Measurements from ENCODE around the gene CSMD2.

The CSMD2 gene

DNA sequence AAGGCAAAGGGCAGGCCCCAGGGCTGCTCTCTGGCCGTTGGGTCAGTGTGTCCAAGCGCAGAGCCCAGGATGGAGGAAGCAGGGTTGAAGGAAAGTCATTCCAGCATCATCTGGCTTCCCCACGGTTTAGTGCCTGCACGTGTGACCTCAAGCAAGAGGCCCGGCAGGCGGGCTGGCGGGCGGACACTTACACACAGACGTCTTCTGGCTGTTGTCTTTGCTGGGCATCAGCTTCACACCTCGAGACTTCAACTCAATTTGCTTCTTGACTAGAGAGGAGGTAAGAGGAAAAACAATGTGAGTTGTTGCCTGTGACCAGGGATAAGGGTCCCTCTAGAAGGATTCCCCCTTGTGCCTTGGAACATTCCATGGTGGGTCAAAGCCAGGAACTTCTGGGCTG lies 339.5 kb downstream of the CSMD2 start:
- Mint-ChIP-seq H3K4me3 (no peak overlapping the region), H3K36me3 (ENCODE audit: insufficient read depth) (no peaks in the 10 kb centered on the region), H3K27ac (ENCODE audit: low read depth) (no peak overlapping the region), H3K4me1 (no peaks in the 10 kb centered on the region), H3K27me3 (peaks cover 80% of the 10 kb centered on the region), H3K9me3 (no peaks in the 10 kb centered on the region)
- DNase-seq (ENCODE audit: low spot score in 2 of 2) (no peak), ATAC-seq (replicated peaks; ENCODE audit: extremely low read depth, poor library complexity, severe bottlenecking) (no peak)

DNA sequence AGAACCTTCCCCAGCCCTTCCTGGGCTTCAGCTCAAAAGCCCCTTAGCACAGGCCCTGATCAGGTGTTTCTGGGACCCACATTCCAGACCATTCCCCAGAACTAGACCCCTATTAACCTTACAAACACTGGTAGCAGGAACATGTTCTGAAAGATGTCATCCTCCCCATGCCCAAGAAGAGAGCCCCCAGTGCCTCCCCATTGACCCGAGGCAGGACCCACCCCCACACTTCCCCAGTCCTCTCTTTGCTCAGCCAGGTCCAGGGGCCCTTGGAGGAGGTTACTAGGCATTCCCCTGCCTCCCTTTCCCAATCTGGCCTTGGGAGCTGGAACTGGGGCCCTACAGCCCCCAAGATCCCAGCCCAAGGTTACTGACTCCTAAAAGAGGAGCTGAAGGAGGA lies 340.1 kb downstream of the CSMD2 start:
- ATAC-seq (replicated peaks; ENCODE audit: extremely low read depth, poor library complexity, severe bottlenecking) (no peak), DNase-seq (ENCODE audit: low spot score in 2 of 2) (no peak)
- Mint-ChIP-seq H3K9me3 (no peaks in the 10 kb centered on the region), H3K36me3 (ENCODE audit: insufficient read depth) (no peaks in the 10 kb centered on the region), H3K4me3 (no peak overlapping the region), H3K27ac (ENCODE audit: low read depth) (no peak overlapping the region), H3K27me3 (peaks cover 83% of the 10 kb centered on the region), H3K4me1 (no peaks in the 10 kb centered on the region)

DNA sequence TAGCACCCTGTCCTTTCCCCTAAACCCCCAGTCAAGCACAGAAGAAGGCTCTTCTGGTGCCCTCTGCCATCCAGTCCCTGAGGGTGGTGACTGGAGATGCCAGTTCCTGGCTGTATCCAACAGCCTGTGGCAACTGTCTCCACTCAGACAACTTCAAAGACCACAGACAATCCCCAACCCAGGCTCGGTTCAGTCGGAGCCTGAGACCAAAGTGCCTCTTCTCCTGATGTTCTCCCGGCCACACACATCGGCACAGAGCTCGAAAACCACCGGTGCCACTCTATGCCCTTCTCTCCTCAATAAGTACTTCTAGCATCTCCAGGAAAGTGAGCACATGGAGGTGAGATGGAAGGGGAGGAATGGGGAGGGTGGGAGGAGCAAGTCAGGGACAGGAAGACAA lies 340.7 kb downstream of the CSMD2 start:
- no peak overlapping the region for H3K27ac Mint-ChIP-seq (ENCODE audit: low read depth)
- H3K36me3 Mint-ChIP-seq (ENCODE audit: insufficient read depth), result no peaks in the 10 kb centered on the region
- DNase-seq (ENCODE audit: low spot score in 2 of 2) (no peak), ATAC-seq (replicated peaks; ENCODE audit: extremely low read depth, poor library complexity, severe bottlenecking) (no peak)
- no peaks in the 10 kb centered on the region for H3K4me1 Mint-ChIP-seq
- H3K4me3 Mint-ChIP-seq, result no peak overlapping the region
- H3K27me3 Mint-ChIP-seq, result peaks cover 81% of the 10 kb centered on the region
- no peaks in the 10 kb centered on the region for H3K9me3 Mint-ChIP-seq

DNA sequence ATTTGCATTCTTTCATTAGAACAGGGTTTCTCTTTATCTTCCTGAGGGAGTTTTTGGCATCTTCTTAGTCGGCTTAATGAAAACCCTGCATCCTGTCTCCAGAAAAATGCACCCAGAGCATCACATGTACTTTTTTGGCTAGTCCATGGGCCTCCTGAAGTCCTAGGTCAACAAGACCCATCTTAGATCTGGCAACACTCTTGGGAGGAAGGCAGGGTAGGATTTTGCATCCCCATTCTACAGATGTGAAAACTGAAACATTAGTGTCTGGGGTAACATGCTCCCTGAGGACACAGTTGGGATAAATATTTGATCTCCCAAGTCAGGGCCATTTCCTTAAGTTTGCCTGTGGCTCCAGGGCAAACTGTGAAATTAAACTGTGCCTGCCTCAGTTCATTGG lies 341.2 kb downstream of the CSMD2 start:
- Mint-ChIP-seq H3K36me3 (ENCODE audit: insufficient read depth) (no peaks in the 10 kb centered on the region), H3K27ac (ENCODE audit: low read depth) (no peak overlapping the region), H3K4me1 (no peaks in the 10 kb centered on the region), H3K27me3 (peaks cover 76% of the 10 kb centered on the region), H3K4me3 (no peak overlapping the region), H3K9me3 (no peaks in the 10 kb centered on the region)
- ATAC-seq (replicated peaks; ENCODE audit: extremely low read depth, poor library complexity, severe bottlenecking) (no peak), DNase-seq (ENCODE audit: low spot score in 2 of 2) (no peak)

DNA sequence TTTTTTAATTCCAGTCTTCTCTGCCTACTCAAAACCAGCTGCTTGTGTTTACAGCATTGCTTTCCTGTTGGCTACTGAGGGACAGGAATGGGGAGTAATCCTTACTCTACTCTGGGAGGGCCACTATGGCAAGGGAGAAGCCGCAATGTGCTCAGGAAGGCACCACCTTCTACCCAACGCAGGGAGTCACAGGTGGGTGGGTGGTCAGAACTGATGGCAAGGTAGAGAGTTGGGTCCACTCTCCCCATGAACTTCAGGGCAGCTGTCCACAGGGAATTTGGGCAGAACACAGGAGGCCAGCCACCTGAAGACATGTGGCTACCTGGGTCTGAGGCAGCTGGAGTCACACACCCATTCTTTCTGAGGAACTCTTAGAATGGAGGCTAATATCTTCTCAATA lies 341.6 kb downstream of the CSMD2 start:
- H3K36me3 Mint-ChIP-seq (ENCODE audit: insufficient read depth), result no peaks in the 10 kb centered on the region
- peaks cover 72% of the 10 kb centered on the region for H3K27me3 Mint-ChIP-seq
- H3K4me1 Mint-ChIP-seq, result no peaks in the 10 kb centered on the region
- ATAC-seq (replicated peaks; ENCODE audit: extremely low read depth, poor library complexity, severe bottlenecking) (no peak), DNase-seq (ENCODE audit: low spot score in 2 of 2) (no peak)
- no peaks in the 10 kb centered on the region for H3K9me3 Mint-ChIP-seq
- H3K27ac Mint-ChIP-seq (ENCODE audit: low read depth), result no peak overlapping the region
- H3K4me3 Mint-ChIP-seq, result no peak overlapping the region

DNA sequence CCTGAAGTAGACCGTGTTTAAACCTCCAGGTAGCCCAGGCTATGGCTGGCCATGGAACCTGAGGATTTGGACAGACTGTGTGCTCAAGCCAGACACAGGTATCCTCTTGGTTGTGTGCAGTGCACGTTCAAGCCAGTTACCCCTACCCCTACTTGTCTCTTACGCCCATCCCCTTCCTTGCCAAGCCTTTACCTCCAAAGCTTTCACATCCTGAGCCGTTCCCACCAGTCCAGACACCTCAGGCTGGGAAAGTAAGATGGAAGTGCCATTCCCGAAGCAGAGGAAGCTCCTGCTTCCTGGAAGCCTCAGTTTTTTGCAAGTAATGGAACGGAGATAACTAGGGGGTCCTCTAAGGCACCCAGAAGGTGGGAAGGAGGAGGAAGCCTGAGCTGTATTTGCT lies 342.6 kb downstream of the CSMD2 start:
- no peaks in the 10 kb centered on the region for H3K36me3 Mint-ChIP-seq (ENCODE audit: insufficient read depth)
- no peak overlapping the region for H3K4me3 Mint-ChIP-seq
- H3K9me3 Mint-ChIP-seq, result no peaks in the 10 kb centered on the region
- H3K27me3 Mint-ChIP-seq, result peaks cover 64% of the 10 kb centered on the region
- no peak overlapping the region for H3K27ac Mint-ChIP-seq (ENCODE audit: low read depth)
- DNase-seq (ENCODE audit: low spot score in 2 of 2) (no peak), ATAC-seq (replicated peaks; ENCODE audit: extremely low read depth, poor library complexity, severe bottlenecking) (no peak)
- H3K4me1 Mint-ChIP-seq, result no peaks in the 10 kb centered on the region

DNA sequence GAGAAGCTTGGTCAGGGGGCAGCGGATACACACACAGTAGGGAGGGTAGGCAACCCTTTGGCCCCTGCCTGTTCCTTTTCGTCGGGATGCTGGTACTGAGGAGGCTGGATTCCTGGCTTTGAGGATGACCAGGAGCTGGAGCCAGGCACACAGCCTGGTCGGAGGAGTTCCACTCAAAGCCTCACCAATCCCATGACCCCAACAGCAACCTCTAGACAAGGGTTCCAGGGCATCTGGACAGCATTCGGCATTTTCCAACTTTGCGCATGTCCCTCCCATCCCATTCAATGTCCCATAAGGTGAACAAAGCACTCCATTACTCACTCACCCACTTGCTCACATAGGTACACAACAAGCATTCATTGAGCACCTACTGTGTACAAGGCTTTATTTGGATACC lies 343.7 kb downstream of the CSMD2 start:
- H3K27ac Mint-ChIP-seq (ENCODE audit: low read depth), result no peak overlapping the region
- no peak for ATAC-seq (replicated peaks; ENCODE audit: extremely low read depth, poor library complexity, severe bottlenecking)
- peaks cover 54% of the 10 kb centered on the region for H3K27me3 Mint-ChIP-seq

DNA sequence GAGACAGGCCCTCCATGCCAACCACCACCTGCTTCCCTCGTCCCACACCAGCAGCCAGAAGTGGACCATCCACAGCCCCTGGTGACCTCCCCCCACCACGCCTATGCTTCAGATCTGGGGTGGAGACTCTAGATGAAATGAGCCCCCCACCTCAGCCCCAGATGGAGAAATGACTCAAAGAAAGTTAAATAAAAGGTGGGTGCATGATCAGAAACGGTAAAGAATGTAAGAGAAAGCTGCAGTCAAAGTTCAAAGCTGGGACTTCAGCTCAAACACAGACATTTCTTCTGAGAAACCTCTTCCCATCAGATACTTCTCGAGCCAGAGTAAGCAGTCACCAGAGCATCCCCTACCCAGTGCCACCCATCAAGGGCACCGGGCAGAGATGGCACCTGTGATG lies 344.2 kb downstream of the CSMD2 start:
- Mint-ChIP-seq H3K27ac (ENCODE audit: low read depth) (no peak overlapping the region), H3K4me3 (no peak overlapping the region), H3K9me3 (no peaks in the 10 kb centered on the region), H3K36me3 (ENCODE audit: insufficient read depth) (no peaks in the 10 kb centered on the region), H3K27me3 (peaks cover 52% of the 10 kb centered on the region), H3K4me1 (no peaks in the 10 kb centered on the region)
- ATAC-seq (replicated peaks; ENCODE audit: extremely low read depth, poor library complexity, severe bottlenecking), result no peak
- no peak for DNase-seq (ENCODE audit: low spot score in 2 of 2)

More for the DNA sequence above, 343.7 kb downstream of the CSMD2 start:
- no peaks in the 10 kb centered on the region for H3K4me1 Mint-ChIP-seq
- no peaks in the 10 kb centered on the region for H3K36me3 Mint-ChIP-seq (ENCODE audit: insufficient read depth)
- H3K4me3 Mint-ChIP-seq, result no peak overlapping the region
- DNase-seq (ENCODE audit: low spot score in 2 of 2), result no peak
- H3K9me3 Mint-ChIP-seq, result no peaks in the 10 kb centered on the region

DNA sequence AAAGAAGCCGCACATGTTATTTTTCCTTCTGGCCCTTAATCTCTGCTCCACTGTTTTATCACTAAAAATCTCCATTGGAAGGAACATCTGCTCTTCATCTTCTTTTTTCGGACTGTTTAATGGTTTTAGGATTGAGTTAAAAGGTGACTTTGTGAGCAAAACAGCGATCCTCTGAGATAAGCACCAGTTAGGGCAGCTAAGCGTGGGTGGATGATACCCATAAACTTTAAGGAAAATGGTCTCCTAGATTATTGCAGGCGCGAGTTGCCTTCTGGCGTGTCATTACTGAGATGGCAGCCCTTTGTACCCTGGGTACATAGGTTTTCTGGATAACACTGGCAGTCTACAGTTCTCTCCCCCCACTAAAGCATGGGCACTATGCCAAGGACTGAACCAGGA lies 345.1 kb downstream of the CSMD2 start:
- ATAC-seq (replicated peaks; ENCODE audit: extremely low read depth, poor library complexity, severe bottlenecking) (no peak), DNase-seq (ENCODE audit: low spot score in 2 of 2) (no peak)
- no peaks in the 10 kb centered on the region for H3K36me3 Mint-ChIP-seq (ENCODE audit: insufficient read depth)
- H3K4me1 Mint-ChIP-seq, result no peaks in the 10 kb centered on the region
- peaks cover 51% of the 10 kb centered on the region for H3K27me3 Mint-ChIP-seq
- H3K27ac Mint-ChIP-seq (ENCODE audit: low read depth), result no peak overlapping the region
- H3K4me3 Mint-ChIP-seq, result no peak overlapping the region
- no peaks in the 10 kb centered on the region for H3K9me3 Mint-ChIP-seq

DNA sequence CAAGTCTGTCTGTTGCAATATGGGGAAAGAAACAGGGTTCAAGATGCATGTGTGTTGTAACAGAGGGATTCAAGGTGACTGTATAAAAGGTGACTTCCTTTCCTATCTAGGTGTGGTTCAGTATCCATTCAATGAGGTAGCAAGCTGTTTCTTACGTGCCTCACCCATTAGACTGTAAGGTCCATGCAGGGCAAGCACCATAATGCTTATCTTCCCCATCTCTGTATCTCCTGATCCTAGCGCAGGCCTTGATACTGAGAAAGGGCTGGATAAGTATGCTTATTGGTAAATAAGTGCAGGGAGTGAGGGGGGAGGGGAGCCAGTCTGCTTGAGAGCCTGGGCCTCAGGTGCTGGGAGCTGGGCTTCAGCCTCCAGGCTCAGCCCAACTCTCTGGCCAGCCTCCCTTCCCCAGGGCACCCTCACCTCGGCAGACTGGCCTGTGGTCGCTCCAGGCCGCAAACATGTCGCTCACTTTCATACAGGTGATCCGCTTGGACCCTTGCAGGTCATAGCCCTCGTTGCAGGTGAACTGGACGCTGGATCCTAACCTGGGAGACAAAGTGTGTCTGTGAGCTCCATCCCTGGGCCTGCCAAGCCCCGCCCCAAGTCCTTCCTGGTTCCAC lies 345.6 kb downstream of the CSMD2 start:
- Mint-ChIP-seq H3K36me3 (ENCODE audit: insufficient read depth) (no peaks in the 10 kb centered on the region), H3K27me3 (peaks cover 51% of the 10 kb centered on the region), H3K4me3 (no peak overlapping the region), H3K9me3 (no peaks in the 10 kb centered on the region), H3K27ac (ENCODE audit: low read depth) (no peak overlapping the region), H3K4me1 (no peaks in the 10 kb centered on the region)
- ATAC-seq (replicated peaks; ENCODE audit: extremely low read depth, poor library complexity, severe bottlenecking), result no peak
- no peak for DNase-seq (ENCODE audit: low spot score in 2 of 2)

DNA sequence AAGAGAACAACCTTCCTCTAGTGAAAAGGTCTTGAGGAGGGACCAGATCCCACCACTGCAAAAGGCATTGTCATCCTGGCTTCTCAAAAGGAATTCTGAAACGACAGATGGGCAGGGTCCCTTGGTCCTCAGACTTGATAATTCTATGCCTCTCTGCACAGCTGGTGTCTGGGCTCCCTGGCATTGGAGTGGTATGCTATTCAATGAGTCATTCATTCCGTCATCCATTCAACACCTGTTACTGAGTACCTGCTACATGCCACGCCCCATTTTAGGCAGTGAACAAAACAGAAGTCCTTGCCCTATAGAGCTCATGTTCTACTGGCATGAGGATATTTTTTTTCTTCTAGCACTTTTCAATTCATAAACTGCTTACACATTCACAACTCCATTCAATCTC lies 347.0 kb downstream of the CSMD2 start:
- H3K36me3 Mint-ChIP-seq (ENCODE audit: insufficient read depth), result no peaks in the 10 kb centered on the region
- no peaks in the 10 kb centered on the region for H3K9me3 Mint-ChIP-seq
- ATAC-seq (replicated peaks; ENCODE audit: extremely low read depth, poor library complexity, severe bottlenecking) (no peak), DNase-seq (ENCODE audit: low spot score in 2 of 2) (no peak)
- H3K4me1 Mint-ChIP-seq, result no peaks in the 10 kb centered on the region
- H3K27me3 Mint-ChIP-seq, result peaks cover 57% of the 10 kb centered on the region
- no peak overlapping the region for H3K4me3 Mint-ChIP-seq
- H3K27ac Mint-ChIP-seq (ENCODE audit: low read depth), result no peak overlapping the region

DNA sequence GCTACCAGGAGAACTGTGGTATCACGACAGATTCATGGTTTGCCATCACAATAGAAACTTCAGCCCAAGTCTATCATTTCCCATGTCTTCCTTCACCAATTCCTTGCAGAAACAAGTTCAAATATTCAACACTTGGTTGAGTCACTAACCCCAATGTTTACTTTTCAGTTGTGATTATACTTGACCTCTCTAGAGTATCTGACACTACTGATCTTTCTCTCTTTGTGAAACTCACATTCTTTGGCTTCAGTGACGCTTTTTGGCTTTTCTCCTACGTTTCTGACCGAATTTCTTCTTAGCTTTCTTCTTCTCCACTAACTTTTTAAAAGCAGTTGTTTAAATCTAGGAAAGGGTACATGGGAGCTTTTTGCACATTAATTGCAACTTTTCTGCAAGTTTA lies 350.0 kb downstream of the CSMD2 start:
- Mint-ChIP-seq H3K27me3 (peaks cover 27% of the 10 kb centered on the region), H3K9me3 (no peaks in the 10 kb centered on the region), H3K36me3 (ENCODE audit: insufficient read depth) (no peaks in the 10 kb centered on the region), H3K4me3 (no peak overlapping the region), H3K4me1 (no peaks in the 10 kb centered on the region), H3K27ac (ENCODE audit: low read depth) (no peak overlapping the region)
- no peak for ATAC-seq (replicated peaks; ENCODE audit: extremely low read depth, poor library complexity, severe bottlenecking)
- DNase-seq (ENCODE audit: low spot score in 2 of 2), result no peak

DNA sequence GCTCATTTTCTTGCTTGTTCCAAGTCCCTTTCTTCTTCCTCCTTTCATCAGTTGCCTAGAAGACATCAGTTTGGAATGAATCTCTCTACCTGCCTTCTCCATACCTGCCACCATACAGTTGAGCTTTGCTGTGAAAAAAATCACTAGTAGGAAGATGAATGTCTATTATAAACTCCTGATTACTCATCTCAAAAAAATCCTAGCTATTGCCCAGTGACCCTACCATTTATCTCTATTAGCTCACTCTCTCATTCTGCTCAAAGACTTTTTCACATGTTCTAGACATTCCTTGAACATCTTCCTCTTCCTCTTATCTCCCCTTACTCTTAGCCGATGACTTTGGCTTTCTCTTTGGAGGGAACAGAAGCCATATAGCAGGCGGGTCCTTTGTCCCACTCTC lies 350.9 kb downstream of the CSMD2 start:
- Mint-ChIP-seq H3K27ac (ENCODE audit: low read depth) (no peak overlapping the region), H3K4me3 (no peak overlapping the region), H3K9me3 (no peaks in the 10 kb centered on the region), H3K36me3 (ENCODE audit: insufficient read depth) (no peaks in the 10 kb centered on the region), H3K27me3 (peaks cover 24% of the 10 kb centered on the region), H3K4me1 (no peaks in the 10 kb centered on the region)
- ATAC-seq (replicated peaks; ENCODE audit: extremely low read depth, poor library complexity, severe bottlenecking), result no peak
- no peak for DNase-seq (ENCODE audit: low spot score in 2 of 2)

DNA sequence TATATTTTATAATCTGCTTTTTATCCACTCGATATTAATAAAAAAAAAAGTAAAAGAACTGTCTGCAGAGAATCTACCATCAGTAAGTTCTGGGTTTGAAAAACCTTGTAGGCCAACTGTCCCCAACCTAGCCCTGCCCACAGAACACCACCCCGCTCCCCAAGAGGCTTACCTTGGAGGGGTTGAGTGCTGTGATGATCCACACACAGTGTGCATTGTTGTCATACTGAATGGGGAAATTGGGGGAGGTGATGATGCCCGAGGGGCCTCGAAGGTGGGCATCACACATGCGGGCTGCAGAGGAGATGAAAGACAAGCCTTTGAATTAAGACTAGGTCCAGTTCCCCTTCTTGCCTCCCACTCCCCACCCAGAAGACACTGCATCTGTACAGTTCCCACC lies 354.5 kb downstream of the CSMD2 start:
- Mint-ChIP-seq H3K4me3 (no peak overlapping the region), H3K27me3 (peaks cover 42% of the 10 kb centered on the region), H3K36me3 (ENCODE audit: insufficient read depth) (no peaks in the 10 kb centered on the region), H3K4me1 (no peaks in the 10 kb centered on the region), H3K27ac (ENCODE audit: low read depth) (no peak overlapping the region), H3K9me3 (peaks cover 20% of the 10 kb centered on the region)
- no peak for DNase-seq (ENCODE audit: low spot score in 2 of 2)
- no peak for ATAC-seq (replicated peaks; ENCODE audit: extremely low read depth, poor library complexity, severe bottlenecking)
